ENCODE results near the gene TUBB4A. TPM values are rescaled to one million over a fixed set of nuclear protein-coding genes. Genes with fewer than 3 reads are reported as not detected.
A peak's percentile ranks its signal among the peaks of the same experiment; 100 is the strongest.

Gene TUBB4A
- total RNA-seq, 1 experiment from 2014 or later: not detected

DNA sequence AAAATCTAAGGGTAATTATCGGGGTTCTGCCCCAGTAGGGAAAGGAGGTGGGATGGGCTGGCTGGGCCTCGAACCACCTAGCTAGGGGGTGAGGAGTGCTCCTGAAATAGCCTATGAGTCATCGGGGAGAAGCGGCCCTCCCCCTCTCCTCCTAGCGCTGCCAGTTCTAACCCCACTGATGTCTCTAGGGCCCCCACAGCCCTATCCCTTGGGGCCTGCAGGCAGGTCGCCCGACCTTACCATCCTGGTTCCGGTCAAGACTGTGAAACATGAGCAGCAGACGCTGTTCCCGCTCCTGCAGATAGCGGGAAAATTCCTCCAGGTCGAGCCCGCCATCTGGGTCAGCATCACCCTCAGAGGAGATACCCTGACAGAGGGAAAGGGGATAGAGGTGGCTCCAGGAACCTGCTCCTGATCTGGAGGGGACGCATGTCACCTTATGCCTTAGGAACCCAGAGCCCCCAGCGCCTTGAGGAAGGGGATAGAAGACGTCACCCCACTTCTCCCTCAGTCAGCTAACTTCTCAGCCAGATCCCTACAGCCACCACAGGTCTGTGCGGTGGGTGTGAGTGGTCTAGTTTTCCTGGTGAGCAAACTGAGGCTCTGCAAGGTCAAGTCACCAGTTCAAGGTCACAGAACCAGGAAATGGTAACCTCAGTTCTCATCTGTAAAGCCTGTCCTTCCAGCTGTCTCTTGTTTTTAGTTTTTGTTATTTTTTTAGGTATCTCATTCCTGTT, 44.0 kb downstream of the TUBB4A start:
- POLR2A ChIA-PET: no interaction called here
- TF ChIP-seq, protein P1, sequence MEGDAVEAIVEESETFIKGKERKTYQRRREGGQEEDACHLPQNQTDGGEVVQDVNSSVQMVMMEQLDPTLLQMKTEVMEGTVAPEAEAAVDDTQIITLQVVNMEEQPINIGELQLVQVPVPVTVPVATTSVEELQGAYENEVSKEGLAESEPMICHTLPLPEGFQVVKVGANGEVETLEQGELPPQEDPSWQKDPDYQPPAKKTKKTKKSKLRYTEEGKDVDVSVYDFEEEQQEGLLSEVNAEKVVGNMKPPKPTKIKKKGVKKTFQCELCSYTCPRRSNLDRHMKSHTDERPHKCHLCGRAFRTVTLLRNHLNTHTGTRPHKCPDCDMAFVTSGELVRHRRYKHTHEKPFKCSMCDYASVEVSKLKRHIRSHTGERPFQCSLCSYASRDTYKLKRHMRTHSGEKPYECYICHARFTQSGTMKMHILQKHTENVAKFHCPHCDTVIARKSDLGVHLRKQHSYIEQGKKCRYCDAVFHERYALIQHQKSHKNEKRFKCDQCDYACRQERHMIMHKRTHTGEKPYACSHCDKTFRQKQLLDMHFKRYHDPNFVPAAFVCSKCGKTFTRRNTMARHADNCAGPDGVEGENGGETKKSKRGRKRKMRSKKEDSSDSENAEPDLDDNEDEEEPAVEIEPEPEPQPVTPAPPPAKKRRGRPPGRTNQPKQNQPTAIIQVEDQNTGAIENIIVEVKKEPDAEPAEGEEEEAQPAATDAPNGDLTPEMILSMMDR (IDR thresholded peaks at IDR 0.05; ENCODE audit: unreplicated experiment): no peak
- BruUV-seq (replicated peaks): no TSS peak
- H3K4me1 Mint-ChIP-seq (ENCODE audit: insufficient read depth, unreplicated experiment): peaks cover 10% of the 10 kb centered on the region
- intact Hi-C loops (cut with micrococcal nuclease): no loop called here
- H3K27ac Mint-ChIP-seq (ENCODE audit: low read depth, unreplicated experiment): peak overlapping the region; percentile 73
- no peaks in the 10 kb centered on the region for H3K9me3 Mint-ChIP-seq (ENCODE audit: unreplicated experiment)
- CTCF ChIA-PET: no interaction called here
- peaks cover 29% of the 10 kb centered on the region for H3K36me3 Mint-ChIP-seq (ENCODE audit: insufficient read depth, unreplicated experiment)
- peak overlapping the region; percentile 80 for H3K4me3 Mint-ChIP-seq (ENCODE audit: unreplicated experiment)
- no peak for DNase-seq (ENCODE audit: unreplicated experiment)
- H3K27me3 Mint-ChIP-seq (ENCODE audit: insufficient read depth, unreplicated experiment): no peaks in the 10 kb centered on the region

DNA sequence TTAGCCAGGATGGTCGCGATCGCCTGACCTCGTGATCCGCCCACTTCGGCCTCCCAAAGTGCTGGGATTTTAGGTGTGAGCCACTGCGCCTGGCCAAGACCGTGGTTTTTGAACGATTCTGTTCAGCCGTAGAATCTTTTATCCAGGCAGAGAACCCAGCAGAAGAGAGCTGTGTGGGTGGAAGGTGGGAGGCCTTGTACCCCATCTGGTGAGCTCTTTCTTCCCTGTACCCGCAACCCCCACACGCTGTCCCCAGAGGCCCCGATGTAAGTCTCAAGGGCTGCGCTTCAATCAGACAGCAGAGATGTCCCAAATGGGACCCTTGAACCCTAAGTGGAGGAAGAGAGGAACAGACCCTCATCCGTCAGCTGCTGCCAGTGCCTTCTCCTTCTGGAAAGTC, 46.2 kb downstream of the TUBB4A start:
- ChIA-PET CTCF (no interaction called here), POLR2A (interaction anchor here (0.6 kb wide), 1 partner anchor 1149 kb away, joined by 3 read pairs; no protein-coding TSS in a partner anchor)
- H3K27me3 Mint-ChIP-seq (ENCODE audit: insufficient read depth, unreplicated experiment): no peaks in the 10 kb centered on the region
- H3K4me1 Mint-ChIP-seq (ENCODE audit: insufficient read depth, unreplicated experiment): peaks cover 5% of the 10 kb centered on the region
- no peaks in the 10 kb centered on the region for H3K9me3 Mint-ChIP-seq (ENCODE audit: unreplicated experiment)
- no TSS peak for BruUV-seq (replicated peaks)
- no peak for DNase-seq (ENCODE audit: unreplicated experiment)
- TF ChIP-seq, protein P1 (IDR thresholded peaks at IDR 0.05; ENCODE audit: unreplicated experiment): no peak
- intact Hi-C loops (cut with micrococcal nuclease): no loop called here
- no peak overlapping the region for H3K27ac Mint-ChIP-seq (ENCODE audit: low read depth, unreplicated experiment)
- no peak overlapping the region for H3K4me3 Mint-ChIP-seq (ENCODE audit: unreplicated experiment)
- H3K36me3 Mint-ChIP-seq (ENCODE audit: insufficient read depth, unreplicated experiment): peaks cover 32% of the 10 kb centered on the region

DNA sequence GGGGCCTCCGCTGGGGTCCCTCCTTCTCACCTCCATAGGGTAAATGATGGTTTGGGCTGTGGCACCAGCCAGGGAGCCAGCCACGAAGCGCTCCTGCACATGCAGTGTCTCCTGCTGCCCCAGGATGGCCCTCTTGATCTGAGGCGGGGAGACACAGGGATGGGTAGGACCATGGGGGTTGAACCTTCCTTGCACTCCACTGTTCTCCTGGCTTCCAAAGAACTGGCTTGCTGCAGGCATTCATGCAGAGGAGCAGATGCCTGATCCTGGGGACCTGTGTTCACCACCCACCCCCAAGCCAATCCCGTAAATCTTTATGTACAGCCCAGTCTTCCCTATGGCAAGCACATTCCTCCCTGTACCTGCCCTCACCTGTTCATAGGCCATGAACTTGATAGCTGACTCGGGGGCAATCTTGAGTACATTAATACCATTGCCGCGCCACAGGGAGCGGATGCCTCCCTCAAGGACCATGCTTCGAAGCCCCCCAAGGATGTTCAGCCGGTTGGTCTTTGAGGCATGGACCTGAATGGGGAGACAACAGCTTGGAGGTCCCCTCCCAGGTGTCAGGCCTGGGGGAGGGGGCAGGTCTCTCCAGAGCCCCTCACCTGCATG, 48.1 kb downstream of the TUBB4A start:
- intact Hi-C loops (cut with micrococcal nuclease): no loop called here
- no peak for DNase-seq (ENCODE audit: unreplicated experiment)
- Mint-ChIP-seq H3K27ac (ENCODE audit: low read depth, unreplicated experiment) (no peak overlapping the region), H3K36me3 (ENCODE audit: insufficient read depth, unreplicated experiment) (peaks cover 32% of the 10 kb centered on the region), H3K4me1 (ENCODE audit: insufficient read depth, unreplicated experiment) (peaks cover 5% of the 10 kb centered on the region), H3K27me3 (ENCODE audit: insufficient read depth, unreplicated experiment) (no peaks in the 10 kb centered on the region), H3K4me3 (ENCODE audit: unreplicated experiment) (no peak overlapping the region), H3K9me3 (ENCODE audit: unreplicated experiment) (no peaks in the 10 kb centered on the region)
- TF ChIP-seq, protein P1 (IDR thresholded peaks at IDR 0.05; ENCODE audit: unreplicated experiment): no peak
- ChIA-PET POLR2A (interaction anchor here (0.6 kb wide), 1 partner anchor 351 kb away, joined by 3 read pairs; no protein-coding TSS in a partner anchor), CTCF (no interaction called here)
- no TSS peak for BruUV-seq (replicated peaks)

DNA sequence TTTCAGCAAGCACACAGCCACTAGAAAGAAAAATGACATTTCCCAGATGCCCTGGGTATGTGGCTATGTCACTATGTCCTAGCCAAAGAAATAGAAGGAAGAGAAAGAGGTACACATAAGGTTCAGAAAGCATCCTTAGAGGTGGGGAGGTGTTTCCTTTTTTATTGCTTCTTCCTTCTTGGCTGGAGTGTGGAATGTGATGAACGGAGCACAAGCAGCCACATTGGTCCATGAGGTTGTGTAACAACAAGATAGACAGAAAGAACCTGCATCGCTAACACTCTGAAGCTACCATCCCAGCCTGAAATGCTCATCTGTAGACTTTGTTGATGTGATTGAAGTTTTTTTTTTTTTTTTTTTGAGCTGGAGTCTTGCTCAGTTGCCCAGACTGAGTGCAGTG, 49.2 kb downstream of the TUBB4A start:
- Mint-ChIP-seq H3K4me1 (ENCODE audit: insufficient read depth, unreplicated experiment) (no peaks in the 10 kb centered on the region), H3K4me3 (ENCODE audit: unreplicated experiment) (no peak overlapping the region), H3K9me3 (ENCODE audit: unreplicated experiment) (no peaks in the 10 kb centered on the region), H3K36me3 (ENCODE audit: insufficient read depth, unreplicated experiment) (peaks cover 32% of the 10 kb centered on the region), H3K27ac (ENCODE audit: low read depth, unreplicated experiment) (no peak overlapping the region), H3K27me3 (ENCODE audit: insufficient read depth, unreplicated experiment) (no peaks in the 10 kb centered on the region)
- TF ChIP-seq, protein P1 (IDR thresholded peaks at IDR 0.05; ENCODE audit: unreplicated experiment): no peak
- BruUV-seq (replicated peaks): no TSS peak
- CTCF ChIA-PET: interaction anchor here (0.6 kb wide), 1 partner anchor 25 kb away, joined by 3 read pairs; no protein-coding TSS in a partner anchor
- intact Hi-C loops (cut with micrococcal nuclease): no loop called here
- no peak for DNase-seq (ENCODE audit: unreplicated experiment)
- POLR2A ChIA-PET: no interaction called here

Data from MCF 10A (cell line).